Urinary bladder (tissue), 4 donors: ENCODE measurements around the gene FDCSP. TPM values are rescaled to one million over a fixed set of nuclear protein-coding genes. Genes with fewer than 3 reads are reported as not detected.

Experiments
- DNase-seq: peaks from one replicate; pipeline ENCODE4 v3.0.0-alpha.2; 2015; ENCODE audit errors: extremely low spot score
- H3K27ac ChIP-seq: one replicate; pipeline ENCODE4 v1.5.1; 2013; ENCODE audit warnings: low read depth, mild to moderate bottlenecking, moderate library complexity
- H3K36me3 ChIP-seq: one replicate; pipeline ENCODE4 v1.6.1; 2013; ENCODE audit warnings: mild to moderate bottlenecking, moderate library complexity; ENCODE audit not compliant: insufficient read depth
- H3K4me1 ChIP-seq: one replicate; pipeline ENCODE4 v1.6.1; 2013; ENCODE audit warnings: mild to moderate bottlenecking, moderate library complexity; ENCODE audit not compliant: insufficient read depth
- H3K4me3 ChIP-seq: one replicate; pipeline ENCODE4 v1.5.1; 2013; ENCODE audit warnings: low read depth, low read length
- WGBS: extraction: QIAGEN DNeasy Blood & Tissue Kit; methylation state at CpG from one replicate; pipeline ENCODE4 v1.1.7; 2013; 5-methylcytosine and 5-hydroxymethylcytosine counted together
- polyA plus RNA-seq: library from polyadenylated mRNA; stranded (reverse); fragments of 200-250 nt; gene quantifications from one replicate; pipeline ENCODE4 v1.2.3, GENCODE V29; 2013
- total RNA-seq: library from RNA; depleted of rRNA; stranded (reverse); fragments of >200 nt; gene quantifications from one replicate; pipeline ENCODE4 v1.2.3, GENCODE V29; 2014
- donor health status: healthy with polysubstance abuse.
- donor health status: healthy.

Gene FDCSP
- 1.7 TPM for total RNA-seq
- 0.80 TPM for polyA plus RNA-seq

GRCh38 chr4:70225824-70226223 lies at the start of gene FDCSP:
FDCSP (plus strand) TSS chr4:70226124; CDS start chr4:70231195, 5,071 bp downstream.
- 39% methylated on average over 2 of the region's 2 CpGs for WGBS
- Histone ChIP-seq H3K27ac (no peak within 1 kb of the TSS), H3K36me3 (no peaks in the 10 kb centered on the region), H3K4me3 (no peak within 1 kb of the TSS), H3K4me1 (no peaks in the 10 kb centered on the region)
- DNase-seq: no peak

GRCh38 chr4:70177090-70177489 lies 48.8 kb upstream of the FDCSP start:
- DNase-seq: no peak
- Histone ChIP-seq H3K4me3 (no peak overlapping the region), H3K4me1 (no peaks in the 10 kb centered on the region), H3K27ac (no peak overlapping the region), H3K36me3 (no peaks in the 10 kb centered on the region)
- WGBS: 68% methylated on average over 5 of the region's 5 CpGs

- WGBS: 85% methylated on average over 5 of the region's 5 CpGs
- Histone ChIP-seq H3K36me3 (no peaks in the 10 kb centered on the region), H3K4me3 (no peak overlapping the region), H3K4me1 (no peaks in the 10 kb centered on the region), H3K27ac (no peak overlapping the region)
- DNase-seq: no peak
These were observed 47.8 kb upstream of the FDCSP start for GRCh38 chr4:70178075-70178660.

- WGBS: 56% methylated on average over 2 of the region's 2 CpGs
These were observed 46.1 kb upstream of the FDCSP start for GRCh38 chr4:70179811-70180210.

GRCh38 chr4:70181864-70182263 lies 44.1 kb upstream of the FDCSP start:
- 68% methylated on average over 1 of the region's 1 CpG for WGBS
- H3K4me1 ChIP-seq: no peaks in the 10 kb centered on the region

More at GRCh38 chr4:70179811-70180210, 46.1 kb upstream of the FDCSP start:
- no peak for DNase-seq
- no peak overlapping the region for H3K4me3 ChIP-seq
- no peaks in the 10 kb centered on the region for H3K36me3 ChIP-seq
- H3K27ac ChIP-seq: no peak overlapping the region
- no peaks in the 10 kb centered on the region for H3K4me1 ChIP-seq

GRCh38 chr4:70182517-70183167 lies 43.3 kb upstream of the FDCSP start:
- Histone ChIP-seq H3K27ac (no peak overlapping the region), H3K4me1 (no peaks in the 10 kb centered on the region), H3K36me3 (no peaks in the 10 kb centered on the region), H3K4me3 (no peak overlapping the region)
- no peak for DNase-seq
- WGBS: 23% methylated on average over 2 of the region's 2 CpGs

More at GRCh38 chr4:70181864-70182263, 44.1 kb upstream of the FDCSP start:
- H3K27ac ChIP-seq: no peak overlapping the region
- DNase-seq: no peak
- H3K36me3 ChIP-seq: no peaks in the 10 kb centered on the region
- H3K4me3 ChIP-seq: no peak overlapping the region

- Histone ChIP-seq H3K4me1 (no peaks in the 10 kb centered on the region), H3K4me3 (no peak overlapping the region), H3K36me3 (no peaks in the 10 kb centered on the region), H3K27ac (no peak overlapping the region)
- no peak for DNase-seq
- 72% methylated on average over 6 of the region's 6 CpGs for whole genome bisulfite sequencing
These were observed 42.6 kb upstream of the FDCSP start for GRCh38 chr4:70183168-70183939.

- 90% methylated on average over 1 of the region's 1 CpG for WGBS
- no peaks in the 10 kb centered on the region for H3K36me3 ChIP-seq
- no peaks in the 10 kb centered on the region for H3K4me1 ChIP-seq
- no peak overlapping the region for H3K4me3 ChIP-seq
- H3K27ac ChIP-seq: no peak overlapping the region
- DNase-seq: no peak
These were observed 42.0 kb upstream of the FDCSP start for GRCh38 chr4:70183940-70184246.

GRCh38 chr4:70187216-70187615 lies 38.7 kb upstream of the FDCSP start:
- DNase-seq: no peak
- 97% methylated on average over 1 of the region's 1 CpG for WGBS
- H3K36me3 ChIP-seq: no peaks in the 10 kb centered on the region
- no peak overlapping the region for H3K4me3 ChIP-seq
- no peak overlapping the region for H3K27ac ChIP-seq
- H3K4me1 ChIP-seq: no peaks in the 10 kb centered on the region

GRCh38 chr4:70190579-70190978 lies 35.3 kb upstream of the FDCSP start:
- Histone ChIP-seq H3K27ac (no peak overlapping the region), H3K36me3 (no peaks in the 10 kb centered on the region), H3K4me1 (no peaks in the 10 kb centered on the region), H3K4me3 (no peak overlapping the region)
- 98% methylated on average over 1 of the region's 1 CpG for WGBS
- DNase-seq: no peak

GRCh38 chr4:70191647-70192046 lies 34.3 kb upstream of the FDCSP start:
- 18% methylated on average over 1 of the region's 1 CpG for WGBS
- Histone ChIP-seq H3K4me1 (no peaks in the 10 kb centered on the region), H3K36me3 (no peaks in the 10 kb centered on the region), H3K27ac (no peak overlapping the region), H3K4me3 (no peak overlapping the region)
- DNase-seq: no peak

GRCh38 chr4:70192895-70193294 lies 33.0 kb upstream of the FDCSP start:
- H3K4me1 ChIP-seq: no peaks in the 10 kb centered on the region
- DNase-seq: no peak
- 95% methylated on average over 2 of the region's 2 CpGs for WGBS
- no peak overlapping the region for H3K27ac ChIP-seq
- H3K4me3 ChIP-seq: no peak overlapping the region
- no peaks in the 10 kb centered on the region for H3K36me3 ChIP-seq

- DNase-seq: no peak
- WGBS: 95% methylated on average over 1 of the region's 1 CpG
These were observed 30.5 kb upstream of the FDCSP start, which contains the start of gene ODAM for GRCh38 chr4:70195425-70195824. ODAM (plus strand) TSS chr4:70195725; CDS start chr4:70196544, 819 bp downstream.

GRCh38 chr4:70196857-70197256 lies 29.1 kb upstream of the FDCSP start:
- no peak for DNase-seq
- WGBS: 83% methylated on average over 2 of the region's 2 CpGs
- no peak overlapping the region for H3K4me3 ChIP-seq

More at GRCh38 chr4:70195425-70195824, 30.5 kb upstream of the FDCSP start, which contains the start of gene ODAM:
- no peaks in the 10 kb centered on the region for H3K4me1 ChIP-seq
- H3K36me3 ChIP-seq: no peaks in the 10 kb centered on the region
- H3K27ac ChIP-seq: no peak within 1 kb of the TSS
- H3K4me3 ChIP-seq: no peak within 1 kb of the TSS

More at GRCh38 chr4:70196857-70197256, 29.1 kb upstream of the FDCSP start:
- no peak overlapping the region for H3K27ac ChIP-seq
- H3K4me1 ChIP-seq: no peaks in the 10 kb centered on the region
- H3K36me3 ChIP-seq: no peaks in the 10 kb centered on the region
